Kidney epithelial cell (primary cell): Measurements from ENCODE around the gene SLC26A11. TPM values are rescaled to one million over a fixed set of nuclear protein-coding genes. Genes with fewer than 3 reads are reported as not detected.

Experiments used
- DNase-seq: peaks from one replicate; pipeline ENCODE4 v3.0.0-alpha.2; 2010; ENCODE audit warnings: low read depth
- H3K27me3 ChIP-seq: 2 replicates; pipeline ENCODE4 v1.6.0; 2011; ENCODE audit warnings: low read length; ENCODE audit not compliant: control insufficient read depth, insufficient read depth
- H3K36me3 ChIP-seq: 2 replicates; pipeline ENCODE4 v1.5.1; 2011; ENCODE audit warnings: low read length; ENCODE audit not compliant: control insufficient read depth, insufficient read depth
- H3K4me3 ChIP-seq: 2 replicates; pipeline ENCODE4 v1.5.1; 2011; ENCODE audit warnings: low read depth, mild to moderate bottlenecking, control low read depth, low read length
- CTCF ChIP-seq: IDR thresholded peaks from 2 replicates; pipeline ENCODE4 v1.5.1; 2011; ENCODE audit warnings: mild to moderate bottlenecking, moderate library complexity, low read length, control low read depth, inconsistent platforms; ENCODE audit not compliant: insufficient read depth, poor library complexity, severe bottlenecking
- total RNA-seq: library from RNA; depleted of rRNA; stranded (reverse); fragments of >200 nt; gene quantifications from 2 replicates; pipeline ENCODE4 v1.2.3, GENCODE V29; 2015

The SLC26A11 gene
- total RNA-seq, 1 donor from 2014 or later = 19.1 TPM

GRCh38 chr17:80212109-80212508 lies 8.1 kb upstream of the SLC26A11 start:
- Histone ChIP-seq H3K4me3 (no peak overlapping the region), H3K36me3 (no peaks in the 10 kb centered on the region), H3K27me3 (no peaks in the 10 kb centered on the region)
- no peak for DNase-seq
- no peak for TF ChIP-seq CTCF

- no peak overlapping the region for H3K4me3 ChIP-seq
- TF ChIP-seq CTCF = no peak
- H3K27me3 ChIP-seq = no peaks in the 10 kb centered on the region
- peaks cover under 1% of the 10 kb centered on the region for H3K36me3 ChIP-seq
- DNase-seq = no peak
Measured at GRCh38 chr17:80212511-80212910, 7.7 kb upstream of the SLC26A11 start.

GRCh38 chr17:80212962-80213642 lies 7.1 kb upstream of the SLC26A11 start:
- Histone ChIP-seq H3K4me3 (no peak overlapping the region), H3K36me3 (peaks cover 2% of the 10 kb centered on the region), H3K27me3 (no peaks in the 10 kb centered on the region)
- no peak for DNase-seq
- TF ChIP-seq CTCF = no peak

- Histone ChIP-seq H3K36me3 (peaks cover 2% of the 10 kb centered on the region), H3K4me3 (no peak overlapping the region), H3K27me3 (no peaks in the 10 kb centered on the region)
- no peak for DNase-seq
- TF ChIP-seq CTCF = no peak
Measured at GRCh38 chr17:80213643-80213975, 6.6 kb upstream of the SLC26A11 start.

- H3K4me3 ChIP-seq = no peak overlapping the region
- no peak for TF ChIP-seq CTCF
- peaks cover 2% of the 10 kb centered on the region for H3K36me3 ChIP-seq
- DNase-seq = no peak
- H3K27me3 ChIP-seq = no peaks in the 10 kb centered on the region
Measured at GRCh38 chr17:80214012-80214877, 6.0 kb upstream of the SLC26A11 start.
